OCI-LY1 (cell line): ENCODE results near the gene GPSM1.

Experiments used
- H2AFZ ChIP-seq: fragments of 200-600 bp; sonication (generic), shearing (Covaris generic); 2 replicates; pipeline ENCODE4 v1.6.0; 2014; ENCODE audit warnings: antibody characterized with exemption, mild to moderate bottlenecking, low read length
- H3F3A ChIP-seq: fragments of 200-600 bp; sonication (generic), shearing (Covaris generic); 2 replicates; pipeline ENCODE4 v1.6.0; 2014; ENCODE audit warnings: mild to moderate bottlenecking, antibody characterized with exemption, low read length, moderate library complexity; ENCODE audit not compliant: insufficient read depth
- H3K27ac ChIP-seq: fragments of 200-600 bp; sonication (generic); 2 replicates; pipeline ENCODE4 v1.5.1; 2014; ENCODE audit warnings: low read length, mixed run types, mild to moderate bottlenecking, low read depth; ENCODE audit not compliant: poor library complexity, severe bottlenecking
- H3K27me3 ChIP-seq: fragments of 200-600 bp; sonication (generic); 2 replicates; pipeline ENCODE4 v1.6.0; 2014; ENCODE audit warnings: antibody characterized with exemption, mild to moderate bottlenecking, low read length, moderate library complexity; ENCODE audit not compliant: insufficient read depth
- H3K36me3 ChIP-seq: fragments of 200-600 bp; sonication (generic); 2 replicates; pipeline ENCODE4 v1.6.1; 2014; ENCODE audit warnings: mild to moderate bottlenecking, antibody characterized with exemption, low read length, moderate library complexity, mixed read lengths; ENCODE audit not compliant: insufficient read depth
- H3K4me1 ChIP-seq: fragments of 200-600 bp; sonication (generic); 2 replicates; pipeline ENCODE4 v1.5.1; 2014; ENCODE audit warnings: mild to moderate bottlenecking, low read length, moderate library complexity; ENCODE audit not compliant: insufficient read depth, severe bottlenecking
- H3K4me2 ChIP-seq: fragments of 200-600 bp; sonication (generic), shearing (Covaris generic); 2 replicates; pipeline ENCODE4 v1.6.1; 2014; ENCODE audit warnings: low read length
- H3K4me3 ChIP-seq: fragments of 200-600 bp; sonication (generic); 2 replicates; pipeline ENCODE4 v1.5.1; 2014; ENCODE audit warnings: low read length, low read depth, mild to moderate bottlenecking, mixed read lengths; ENCODE audit not compliant: poor library complexity, severe bottlenecking
- H3K79me2 ChIP-seq: fragments of 200-600 bp; shearing (Covaris generic); 2 replicates; pipeline ENCODE4 v1.6.1; 2016; ENCODE audit warnings: mixed run types, low read length, mixed read lengths; ENCODE audit not compliant: insufficient read depth
- H3K9ac ChIP-seq: fragments of 200-600 bp; sonication (generic), shearing (Covaris generic); 2 replicates; pipeline ENCODE4 v1.6.1; 2014; ENCODE audit warnings: mild to moderate bottlenecking, low read length, mixed read lengths
- H3K9me2 ChIP-seq: fragments of 200-600 bp; sonication (generic), shearing (Covaris generic); 2 replicates; pipeline ENCODE4 v1.6.1; 2014; ENCODE audit warnings: low read depth, mild to moderate bottlenecking, low read length, mixed read lengths
- H3K9me3 ChIP-seq: fragments of 200-600 bp; shearing (Covaris generic); 2 replicates; pipeline ENCODE4 v1.6.1; 2014; ENCODE audit warnings: low read length, mixed read lengths
- H4K20me1 ChIP-seq: fragments of 200-600 bp; sonication (generic), shearing (Covaris generic); 2 replicates; pipeline ENCODE4 v1.6.0; 2016; ENCODE audit warnings: mild to moderate bottlenecking, low read length; ENCODE audit not compliant: insufficient read depth
- CTCF ChIP-seq: fragments of 200-600 bp; sonication (generic), shearing (Covaris generic); IDR thresholded peaks from 2 replicates; pipeline ENCODE4 v1.5.1; 2017; ENCODE audit warnings: mild to moderate bottlenecking, antibody characterized with exemption, low read length, moderate library complexity, mixed read lengths
- EZH2 ChIP-seq: fragments of 200-600 bp; sonication (generic), shearing (Covaris generic); IDR thresholded peaks from 2 replicates; pipeline ENCODE4 v1.8.0; 2017; ENCODE audit warnings: borderline replicate concordance, mixed run types, mild to moderate bottlenecking, antibody characterized with exemption, low read length, moderate library complexity, mixed read lengths

Gene GPSM1

DNA sequence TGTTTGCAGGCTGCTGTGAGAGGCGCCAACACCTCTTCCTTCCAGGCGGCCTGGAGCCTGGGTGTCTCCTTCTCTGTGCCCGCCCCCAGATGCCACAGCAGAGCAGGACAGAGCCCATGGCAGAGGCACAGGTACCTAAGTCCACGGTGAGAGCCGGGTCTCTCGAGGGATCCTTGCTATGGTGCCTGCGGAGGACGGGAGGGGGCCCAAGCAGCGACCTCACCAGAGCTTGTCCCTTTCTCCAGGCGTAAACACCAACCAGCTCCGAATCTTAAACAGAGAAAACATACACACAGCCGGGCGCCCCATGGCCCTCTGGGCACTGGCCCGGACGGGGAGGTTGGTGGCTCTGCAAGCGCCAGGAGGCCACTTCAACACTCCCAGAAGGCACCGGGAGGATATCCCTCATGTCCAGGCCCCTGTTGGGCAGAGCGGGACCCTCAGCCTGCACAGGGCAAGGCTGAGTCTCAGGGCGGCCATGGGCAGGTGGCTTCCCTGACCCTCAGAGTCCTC, 35.3 kb upstream of the GPSM1 start:
- Histone ChIP-seq H3K4me3 (no peak overlapping the region), H3K9me2 (no peaks in the 10 kb centered on the region), H3K4me2 (no peak overlapping the region), H3K9me3 (no peaks in the 10 kb centered on the region), H3K27ac (no peak overlapping the region), H2AFZ (no peak overlapping the region), H3K9ac (no peak overlapping the region), H3K27me3 (peaks cover 5% of the 10 kb centered on the region; the same call in 1 of the 2 replicates), H4K20me1 (no peaks in the 10 kb centered on the region), H3K4me1 (no peaks in the 10 kb centered on the region), H3F3A (no peaks in the 10 kb centered on the region), H3K79me2 (no peaks in the 10 kb centered on the region), H3K36me3 (no peaks in the 10 kb centered on the region)
- no peak for TF ChIP-seq EZH2
- TF ChIP-seq CTCF = no peak

GRCh38 chr9:136292591-136293448, 34.5 kb upstream of the GPSM1 start:
- Histone ChIP-seq H3K9me2 (no peaks in the 10 kb centered on the region), H3K4me2 (no peak overlapping the region), H3K9me3 (no peaks in the 10 kb centered on the region), H3F3A (no peaks in the 10 kb centered on the region), H3K36me3 (no peaks in the 10 kb centered on the region), H3K27ac (no peak overlapping the region), H3K79me2 (no peaks in the 10 kb centered on the region), H2AFZ (no peak overlapping the region), H3K4me3 (no peak overlapping the region), H4K20me1 (no peaks in the 10 kb centered on the region), H3K4me1 (no peaks in the 10 kb centered on the region), H3K27me3 (peaks cover 5% of the 10 kb centered on the region; the same call in 1 of the 2 replicates), H3K9ac (no peak overlapping the region)
- TF ChIP-seq EZH2 = no peak
- TF ChIP-seq CTCF = no peak

DNA sequence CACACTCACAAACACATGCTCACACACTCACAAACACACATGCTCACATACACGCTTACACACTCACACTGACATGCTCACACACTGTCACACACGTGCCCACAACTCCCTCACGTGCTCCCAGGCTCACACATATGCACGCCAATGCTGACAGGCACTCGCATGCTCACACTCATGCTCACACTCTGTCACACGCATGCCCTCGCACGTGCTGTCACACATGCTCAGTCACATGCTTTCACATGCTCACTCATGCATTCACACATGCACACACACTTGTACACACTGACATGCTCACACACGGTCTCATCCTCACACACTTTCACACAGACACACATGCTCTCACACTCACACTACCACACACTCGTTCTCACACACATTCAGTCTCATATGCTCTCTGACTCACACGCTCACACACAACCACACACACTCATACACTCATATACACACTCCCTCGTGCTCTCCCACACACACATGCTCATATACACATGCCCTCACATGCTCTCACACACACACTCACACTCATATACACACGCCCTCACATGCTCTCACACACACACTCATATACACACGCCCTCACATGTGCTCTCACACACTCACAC, 33.8 kb upstream of the GPSM1 start:
- TF ChIP-seq CTCF = no peak
- TF ChIP-seq EZH2 = no peak
- H3F3A ChIP-seq = no peaks in the 10 kb centered on the region
- H3K4me2 ChIP-seq = no peak overlapping the region
- H2AFZ ChIP-seq = no peak overlapping the region
- H3K27ac ChIP-seq = no peak overlapping the region
- no peaks in the 10 kb centered on the region for H3K36me3 ChIP-seq
- no peak overlapping the region for H3K4me3 ChIP-seq
- no peaks in the 10 kb centered on the region for H3K9me2 ChIP-seq
- no peak overlapping the region for H3K9ac ChIP-seq
- no peaks in the 10 kb centered on the region for H4K20me1 ChIP-seq
- peaks cover 7% of the 10 kb centered on the region; the same call in 1 of the 2 replicates for H3K27me3 ChIP-seq
- no peaks in the 10 kb centered on the region for H3K9me3 ChIP-seq
- H3K79me2 ChIP-seq = no peaks in the 10 kb centered on the region
- H3K4me1 ChIP-seq = no peaks in the 10 kb centered on the region
